Astrocyte (in vitro differentiated cells and primary cell): ENCODE data around the gene KIAA0040. TPM values are rescaled to one million over a fixed set of nuclear protein-coding genes. Genes with fewer than 3 reads are reported as not detected.

Experiments
- DNase-seq: peaks from one replicate; pipeline ENCODE4 v3.0.0-alpha.2; 2010; ENCODE audit warnings: low read depth
- FAIRE-seq: peaks from 2 replicates; lab custom pipeline; 2011; peaks lifted over from hg19 to GRCh38; lab: Jason Lieb, UNC
- H2AFZ ChIP-seq: 2 replicates; pipeline ENCODE4 v1.6.0; 2012; ENCODE audit warnings: low read depth, low read length, inconsistent platforms
- H3K27ac ChIP-seq: 2 replicates; pipeline ENCODE4 v1.5.1; 2011; ENCODE audit warnings: low read depth, low read length, inconsistent platforms
- H3K27me3 ChIP-seq: 2 replicates; pipeline ENCODE4 v1.6.0; 2011; ENCODE audit warnings: low read length, inconsistent platforms; ENCODE audit not compliant: insufficient read depth
- H3K36me3 ChIP-seq: 2 replicates; pipeline ENCODE4 v1.5.1; 2011; ENCODE audit warnings: low read length, inconsistent platforms; ENCODE audit not compliant: insufficient read depth
- H3K4me1 ChIP-seq: 2 replicates; pipeline ENCODE4 v1.5.1; 2011; ENCODE audit warnings: low read length, inconsistent platforms; ENCODE audit not compliant: insufficient read depth
- H3K4me2 ChIP-seq: 2 replicates; pipeline ENCODE4 v1.6.0; 2012; ENCODE audit warnings: low read length, inconsistent platforms
- H3K4me3 ChIP-seq: 2 replicates; pipeline ENCODE4 v1.5.1; 2011; ENCODE audit warnings: low read depth, mild to moderate bottlenecking, low read length, inconsistent platforms; ENCODE audit not compliant: insufficient read depth
- H3K79me2 ChIP-seq: 2 replicates; pipeline ENCODE4 v1.6.0; 2012; ENCODE audit warnings: mild to moderate bottlenecking, low read length, inconsistent platforms; ENCODE audit not compliant: insufficient read depth
- H3K9ac ChIP-seq: 2 replicates; pipeline ENCODE4 v1.6.0; 2012; ENCODE audit warnings: mild to moderate bottlenecking, low read length, inconsistent platforms
- H3K9me3 ChIP-seq: 2 replicates; pipeline ENCODE4 v1.5.1; 2012; ENCODE audit warnings: low read depth, mild to moderate bottlenecking, low read length, inconsistent platforms; ENCODE audit not compliant: insufficient read depth
- H4K20me1 ChIP-seq: 2 replicates; pipeline ENCODE4 v1.6.0; 2012; ENCODE audit warnings: low read length, inconsistent platforms; ENCODE audit not compliant: insufficient read depth
- H3K27ac Mint-ChIP-seq: one replicate; pipeline ENCODE4 v1.8.0; 2021; ENCODE audit warnings: mild to moderate bottlenecking, mixed read lengths; ENCODE audit not compliant: unreplicated experiment
- H3K27me3 Mint-ChIP-seq: one replicate; pipeline ENCODE4 v1.8.0; 2021; ENCODE audit warnings: low read depth, mixed read lengths; ENCODE audit not compliant: unreplicated experiment
- H3K36me3 Mint-ChIP-seq: one replicate; pipeline ENCODE4 v1.8.0; 2021; ENCODE audit warnings: low read depth, mixed read lengths; ENCODE audit not compliant: unreplicated experiment
- H3K4me1 Mint-ChIP-seq: one replicate; pipeline ENCODE4 v1.8.0; 2021; ENCODE audit warnings: low read depth, mixed read lengths; ENCODE audit not compliant: unreplicated experiment
- H3K4me3 Mint-ChIP-seq: one replicate; pipeline ENCODE4 v1.8.0; 2021; ENCODE audit warnings: mild to moderate bottlenecking, moderate library complexity, mixed read lengths; ENCODE audit not compliant: unreplicated experiment
- H3K9me3 Mint-ChIP-seq: one replicate; pipeline ENCODE4 v1.8.0; 2021; ENCODE audit warnings: mild to moderate bottlenecking, mixed read lengths; ENCODE audit not compliant: unreplicated experiment
- EZH2 ChIP-seq: IDR thresholded peaks from 2 replicates; pipeline ENCODE4 v1.6.1; 2012; ENCODE audit warnings: mild to moderate bottlenecking, low read length, inconsistent platforms; ENCODE audit not compliant: insufficient read depth
- total RNA-seq: library from RNA; stranded (reverse); gene quantifications from 2 replicates; pipeline ENCODE4 v1.2.1, GENCODE V29; 2021
- TF ChIP-seq, protein P1 (sequence below): IDR thresholded peaks from 2 replicates; pipeline ENCODE4 v1.5.1; 2011; ENCODE audit warnings: low read depth, mild to moderate bottlenecking, inconsistent platforms, low read length, moderate library complexity; ENCODE audit not compliant: insufficient read depth

Gene KIAA0040
- total RNA-seq, 1 donor from 2014 or later = 5.0 TPM

DNA sequence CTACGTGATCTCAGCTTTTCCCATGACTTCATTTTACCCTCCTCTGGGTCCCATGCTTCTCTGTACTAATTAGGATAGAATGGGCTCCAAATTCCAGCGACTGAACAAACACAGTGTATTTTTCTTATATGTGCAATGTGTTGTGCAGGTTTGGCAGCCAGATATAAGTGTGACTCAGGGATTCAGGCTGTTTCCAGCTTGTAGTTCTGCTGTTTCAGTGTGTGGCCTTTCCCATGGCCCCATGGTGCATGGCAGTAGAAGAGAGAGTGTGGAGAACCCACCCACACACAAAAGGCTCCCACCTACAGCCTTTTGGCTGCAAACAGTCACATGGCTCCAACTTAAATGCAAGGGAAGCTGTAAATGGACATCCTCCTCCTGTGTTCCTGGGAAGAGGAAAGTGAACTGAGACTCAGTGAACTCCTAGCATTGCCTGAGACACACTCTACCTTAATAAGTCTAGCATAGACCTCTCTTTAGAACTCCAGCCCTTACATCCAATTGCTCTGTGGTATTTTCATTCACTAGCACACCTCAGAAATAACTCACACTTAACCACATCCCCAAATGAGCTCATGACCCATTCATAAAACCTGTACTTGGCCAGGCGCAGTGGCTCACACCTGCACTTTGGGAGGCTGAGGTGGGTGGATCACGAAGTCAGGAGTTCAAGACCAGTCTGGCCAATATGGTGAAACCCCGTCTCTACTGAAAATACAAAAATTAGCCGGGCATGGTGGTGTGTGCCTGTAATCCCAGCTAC lies 58.7 kb downstream of the KIAA0040 start:
- H3K4me1 Mint-ChIP-seq = peaks cover 39% of the 10 kb centered on the region
- no peak overlapping the region for H3K27ac ChIP-seq
- peaks cover 6% of the 10 kb centered on the region for H3K27me3 ChIP-seq
- H3K4me3 Mint-ChIP-seq = peak overlapping the region; percentile 18
- H4K20me1 ChIP-seq = no peaks in the 10 kb centered on the region
- no peaks in the 10 kb centered on the region for H3K9me3 Mint-ChIP-seq
- no peaks in the 10 kb centered on the region for H3K27me3 Mint-ChIP-seq
- no peaks in the 10 kb centered on the region for H3K36me3 Mint-ChIP-seq
- no peak overlapping the region for H3K4me2 ChIP-seq
- TF ChIP-seq, protein P1, sequence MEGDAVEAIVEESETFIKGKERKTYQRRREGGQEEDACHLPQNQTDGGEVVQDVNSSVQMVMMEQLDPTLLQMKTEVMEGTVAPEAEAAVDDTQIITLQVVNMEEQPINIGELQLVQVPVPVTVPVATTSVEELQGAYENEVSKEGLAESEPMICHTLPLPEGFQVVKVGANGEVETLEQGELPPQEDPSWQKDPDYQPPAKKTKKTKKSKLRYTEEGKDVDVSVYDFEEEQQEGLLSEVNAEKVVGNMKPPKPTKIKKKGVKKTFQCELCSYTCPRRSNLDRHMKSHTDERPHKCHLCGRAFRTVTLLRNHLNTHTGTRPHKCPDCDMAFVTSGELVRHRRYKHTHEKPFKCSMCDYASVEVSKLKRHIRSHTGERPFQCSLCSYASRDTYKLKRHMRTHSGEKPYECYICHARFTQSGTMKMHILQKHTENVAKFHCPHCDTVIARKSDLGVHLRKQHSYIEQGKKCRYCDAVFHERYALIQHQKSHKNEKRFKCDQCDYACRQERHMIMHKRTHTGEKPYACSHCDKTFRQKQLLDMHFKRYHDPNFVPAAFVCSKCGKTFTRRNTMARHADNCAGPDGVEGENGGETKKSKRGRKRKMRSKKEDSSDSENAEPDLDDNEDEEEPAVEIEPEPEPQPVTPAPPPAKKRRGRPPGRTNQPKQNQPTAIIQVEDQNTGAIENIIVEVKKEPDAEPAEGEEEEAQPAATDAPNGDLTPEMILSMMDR = no peak
- no peak for TF ChIP-seq EZH2
- H3K4me1 ChIP-seq = peaks cover 6% of the 10 kb centered on the region
- no peaks in the 10 kb centered on the region for H3K36me3 ChIP-seq
- no peak overlapping the region for H3K4me3 ChIP-seq
- no peaks in the 10 kb centered on the region for H3K79me2 ChIP-seq
- FAIRE-seq = no peak
- no peak overlapping the region for H2AFZ ChIP-seq
- no peaks in the 10 kb centered on the region for H3K9me3 ChIP-seq
- no peak for DNase-seq
- no peak overlapping the region for H3K27ac Mint-ChIP-seq
- no peak overlapping the region for H3K9ac ChIP-seq

DNA sequence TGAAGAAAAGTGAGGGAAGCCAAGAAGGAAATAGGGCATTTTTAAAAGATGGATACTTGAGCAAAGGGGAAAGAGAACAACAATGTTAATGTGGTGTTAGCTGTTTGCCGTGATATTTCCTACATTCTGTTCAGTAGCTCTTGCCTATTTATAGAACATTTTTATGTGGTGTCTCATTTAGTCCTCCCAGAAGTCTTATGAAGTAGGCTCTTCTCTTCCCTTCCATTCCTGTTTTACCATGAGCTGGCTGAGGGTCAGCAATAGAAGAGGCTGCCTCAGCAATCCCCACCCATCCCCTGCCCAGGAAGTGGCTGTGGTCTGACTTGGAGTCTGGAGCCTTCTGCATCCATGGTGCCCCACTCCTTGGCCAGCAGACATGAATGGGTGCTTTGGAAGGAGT lies 60.1 kb downstream of the KIAA0040 start:
- Histone ChIP-seq H3K4me3 (no peak overlapping the region), H2AFZ (no peak overlapping the region), H3K4me2 (peak overlapping the region; percentile 42), H3K9ac (no peak overlapping the region), H3K27ac (no peak overlapping the region), H3K79me2 (no peaks in the 10 kb centered on the region), H3K9me3 (no peaks in the 10 kb centered on the region), H3K36me3 (no peaks in the 10 kb centered on the region), H3K27me3 (peaks cover 6% of the 10 kb centered on the region), H4K20me1 (no peaks in the 10 kb centered on the region), H3K4me1 (peaks cover 6% of the 10 kb centered on the region)
- H3K9me3 Mint-ChIP-seq = no peaks in the 10 kb centered on the region
- no peaks in the 10 kb centered on the region for H3K27me3 Mint-ChIP-seq
- H3K4me1 Mint-ChIP-seq = peaks cover 36% of the 10 kb centered on the region
- TF ChIP-seq, protein P1 = no peak
- TF ChIP-seq EZH2 = no peak
- H3K36me3 Mint-ChIP-seq = no peaks in the 10 kb centered on the region
- peak; percentile 92 for FAIRE-seq
- H3K4me3 Mint-ChIP-seq = peak overlapping the region; percentile 18
- H3K27ac Mint-ChIP-seq = peak overlapping the region; percentile 21
- peak; percentile 45 for DNase-seq

DNA sequence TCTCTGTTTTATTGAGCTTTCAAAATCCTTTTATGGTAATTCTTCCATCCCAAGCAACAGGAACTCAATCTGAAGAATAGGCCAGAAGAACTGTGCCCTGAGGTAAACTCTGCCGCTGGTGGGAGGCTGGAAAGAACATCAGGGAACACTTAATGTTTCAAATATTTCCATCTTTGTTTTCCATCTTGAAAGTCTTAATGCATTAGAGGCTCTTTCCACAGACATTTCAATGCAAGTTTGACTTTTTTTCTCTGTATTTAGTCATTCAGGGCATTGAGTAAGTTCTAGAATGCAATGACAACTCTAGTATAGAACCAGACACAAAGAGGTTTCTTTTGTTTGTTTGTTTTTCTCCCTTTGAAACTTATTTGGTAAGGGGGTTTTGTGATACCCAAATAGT lies 61.5 kb downstream of the KIAA0040 start:
- no peak overlapping the region for H3K27ac Mint-ChIP-seq

More for the DNA sequence above, 61.5 kb downstream of the KIAA0040 start:
- no peak overlapping the region for H3K4me3 ChIP-seq
- Mint-ChIP-seq H3K36me3 (no peaks in the 10 kb centered on the region), H3K4me3 (no peak overlapping the region), H3K4me1 (peaks cover 30% of the 10 kb centered on the region), H3K9me3 (no peaks in the 10 kb centered on the region), H3K27me3 (no peaks in the 10 kb centered on the region)
- H3K9ac ChIP-seq = no peak overlapping the region
- H4K20me1 ChIP-seq = no peaks in the 10 kb centered on the region
- TF ChIP-seq, protein P1 = no peak
- TF ChIP-seq EZH2 = no peak
- peaks cover 6% of the 10 kb centered on the region for H3K27me3 ChIP-seq
- no peaks in the 10 kb centered on the region for H3K79me2 ChIP-seq
- H3K4me1 ChIP-seq = peaks cover 6% of the 10 kb centered on the region
- no peak for FAIRE-seq
- DNase-seq = no peak
- H3K4me2 ChIP-seq = no peak overlapping the region
- H3K36me3 ChIP-seq = no peaks in the 10 kb centered on the region
- no peak overlapping the region for H3K27ac ChIP-seq
- no peak overlapping the region for H2AFZ ChIP-seq
- H3K9me3 ChIP-seq = no peaks in the 10 kb centered on the region
